ENCODE measurements around the gene ZSWIM7.

ZSWIM7 gene

DNA sequence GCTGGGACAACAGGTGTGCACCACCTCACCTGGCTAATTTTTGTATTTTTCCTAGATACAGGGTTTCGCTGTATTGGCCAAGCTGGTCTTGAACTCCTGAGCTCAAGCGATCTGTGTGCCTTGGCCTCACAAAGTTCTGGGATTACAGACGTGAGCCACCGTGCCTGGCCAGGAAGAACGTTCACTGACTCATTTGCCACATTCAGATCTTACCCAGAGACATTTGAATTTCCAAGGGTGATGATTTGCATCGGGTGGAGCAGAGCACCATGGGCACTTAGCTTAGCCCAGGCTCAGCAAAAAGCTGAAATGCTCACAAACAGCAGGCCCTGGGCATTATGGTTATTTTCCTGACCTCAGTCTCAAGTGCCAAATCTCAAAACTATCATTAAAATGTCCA is 69.1 kb downstream of the ZSWIM7 start:
- Mint-ChIP-seq H3K27me3 (ENCODE audit: low read depth) (peaks cover 7% of the 10 kb centered on the region), H3K9me3 (no peaks in the 10 kb centered on the region), H3K36me3 (ENCODE audit: low read depth) (no peaks in the 10 kb centered on the region), H3K27ac (no peak overlapping the region), H3K4me3 (no peak overlapping the region), H3K4me1 (peaks cover 4% of the 10 kb centered on the region)
- TF ChIP-seq, protein P1, sequence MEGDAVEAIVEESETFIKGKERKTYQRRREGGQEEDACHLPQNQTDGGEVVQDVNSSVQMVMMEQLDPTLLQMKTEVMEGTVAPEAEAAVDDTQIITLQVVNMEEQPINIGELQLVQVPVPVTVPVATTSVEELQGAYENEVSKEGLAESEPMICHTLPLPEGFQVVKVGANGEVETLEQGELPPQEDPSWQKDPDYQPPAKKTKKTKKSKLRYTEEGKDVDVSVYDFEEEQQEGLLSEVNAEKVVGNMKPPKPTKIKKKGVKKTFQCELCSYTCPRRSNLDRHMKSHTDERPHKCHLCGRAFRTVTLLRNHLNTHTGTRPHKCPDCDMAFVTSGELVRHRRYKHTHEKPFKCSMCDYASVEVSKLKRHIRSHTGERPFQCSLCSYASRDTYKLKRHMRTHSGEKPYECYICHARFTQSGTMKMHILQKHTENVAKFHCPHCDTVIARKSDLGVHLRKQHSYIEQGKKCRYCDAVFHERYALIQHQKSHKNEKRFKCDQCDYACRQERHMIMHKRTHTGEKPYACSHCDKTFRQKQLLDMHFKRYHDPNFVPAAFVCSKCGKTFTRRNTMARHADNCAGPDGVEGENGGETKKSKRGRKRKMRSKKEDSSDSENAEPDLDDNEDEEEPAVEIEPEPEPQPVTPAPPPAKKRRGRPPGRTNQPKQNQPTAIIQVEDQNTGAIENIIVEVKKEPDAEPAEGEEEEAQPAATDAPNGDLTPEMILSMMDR (IDR thresholded peaks at IDR 0.05; ENCODE audit: unreplicated experiment in 3 of 3): no peak

DNA sequence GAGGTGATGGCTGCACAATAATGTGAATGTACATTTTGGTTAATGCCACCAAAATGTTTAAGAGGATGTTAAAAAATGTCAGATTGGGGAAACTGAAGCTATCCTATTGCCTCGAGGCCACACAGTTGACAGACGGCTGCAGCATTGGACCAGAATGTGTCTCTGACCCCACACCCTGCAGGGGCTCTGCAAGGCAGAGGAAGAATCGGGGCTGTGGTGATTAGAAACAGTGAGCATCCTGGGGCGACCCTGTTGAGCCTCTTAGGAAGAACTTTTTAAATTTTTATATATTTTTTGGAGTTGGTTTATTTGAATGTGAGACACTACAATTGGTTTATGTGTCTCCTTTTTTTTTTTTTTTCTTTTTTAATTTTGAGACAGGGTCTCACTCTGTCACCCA is 69.6 kb downstream of the ZSWIM7 start:
- no peaks in the 10 kb centered on the region for H3K36me3 Mint-ChIP-seq (ENCODE audit: low read depth)
- TF ChIP-seq, protein P1 (IDR thresholded peaks at IDR 0.05; ENCODE audit: unreplicated experiment in 3 of 3): no peak
- H3K27ac Mint-ChIP-seq: no peak overlapping the region
- H3K27me3 Mint-ChIP-seq (ENCODE audit: low read depth): peaks cover 7% of the 10 kb centered on the region
- H3K4me3 Mint-ChIP-seq: no peak overlapping the region
- peaks cover 4% of the 10 kb centered on the region for H3K4me1 Mint-ChIP-seq
- no peaks in the 10 kb centered on the region for H3K9me3 Mint-ChIP-seq

DNA sequence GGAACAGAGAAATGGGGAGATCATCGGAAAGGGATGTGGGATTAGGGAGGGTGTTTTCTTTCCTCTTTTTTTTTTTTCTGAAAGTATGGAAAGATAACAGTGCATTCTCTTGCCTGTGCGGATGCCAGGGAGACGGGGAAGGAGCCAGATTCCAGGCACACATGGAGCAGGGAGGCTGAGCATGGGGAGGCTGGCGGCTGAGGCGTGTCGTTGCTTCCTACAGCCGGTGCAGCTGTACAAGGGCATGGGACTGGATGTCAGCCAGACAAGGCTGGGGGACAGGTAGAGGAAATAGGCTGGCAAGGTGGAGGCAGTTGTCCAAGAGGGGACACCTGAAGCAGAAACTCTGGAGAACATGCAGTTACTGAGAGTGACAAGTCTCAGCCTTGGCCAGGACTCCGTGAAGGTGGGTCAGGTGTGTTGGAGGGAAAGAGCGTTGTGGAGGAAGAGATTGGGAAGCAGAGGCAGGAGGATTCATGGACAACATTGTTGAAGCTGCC is 71.2 kb downstream of the ZSWIM7 start:
- Mint-ChIP-seq H3K4me1 (peaks cover 4% of the 10 kb centered on the region), H3K9me3 (no peaks in the 10 kb centered on the region), H3K27me3 (ENCODE audit: low read depth) (peaks cover 13% of the 10 kb centered on the region), H3K36me3 (ENCODE audit: low read depth) (no peaks in the 10 kb centered on the region), H3K4me3 (no peak overlapping the region), H3K27ac (no peak overlapping the region)
- TF ChIP-seq, protein P1 (IDR thresholded peaks at IDR 0.05; ENCODE audit: unreplicated experiment in 3 of 3): no peak

Data from nephron (organoid).